ENCODE data around the gene ZNF189.
"Not testable (repeated sequence)": the region's sequence is repeated elsewhere in the genome, so short reads cannot be mapped to it uniquely, and the experiment has no call there.

The ZNF189 gene

DNA sequence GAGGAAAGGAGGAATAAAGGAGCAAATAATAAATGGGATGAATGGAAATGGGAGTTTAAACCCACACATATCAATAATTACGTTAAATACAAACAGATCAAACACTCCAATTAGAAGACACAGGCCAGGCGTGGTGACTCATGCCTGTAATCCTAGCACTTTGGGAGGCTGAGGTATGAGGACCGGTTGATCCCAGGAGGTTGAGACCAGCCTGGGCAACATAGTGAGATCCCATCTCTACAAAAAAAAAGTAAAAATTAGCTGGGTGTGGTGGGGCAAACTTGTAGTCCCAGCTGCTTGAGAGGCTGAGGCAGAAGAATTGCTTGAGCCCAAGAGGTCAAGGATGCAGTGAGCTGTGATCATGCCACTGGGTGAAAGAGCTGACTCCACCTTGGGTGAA is 17.5 kb upstream of the ZNF189 start:
- no peak for DNase-seq

GRCh38 chr9:101381833-101382342 is 16.8 kb upstream of the ZNF189 start:
- no peak for DNase-seq

DNA sequence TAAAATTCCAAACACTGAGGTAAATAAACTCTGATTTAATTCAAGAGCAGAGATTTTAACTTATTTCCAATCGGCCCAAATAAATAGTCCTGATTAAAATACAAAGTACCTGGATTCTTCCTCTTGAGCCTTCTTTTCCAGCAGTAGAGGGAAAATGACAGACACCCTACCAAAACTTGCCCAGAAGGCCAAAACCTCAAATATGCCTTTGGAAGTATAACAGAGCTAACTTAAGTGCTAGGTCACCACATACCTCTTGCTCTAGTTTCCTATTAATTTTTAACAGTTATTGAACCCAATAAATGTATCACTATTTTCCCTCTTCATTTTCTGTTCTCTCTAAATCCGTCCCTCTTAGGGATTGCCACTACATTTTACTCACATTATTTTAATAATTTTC is 15.3 kb upstream of the ZNF189 start:
- no peak for DNase-seq

DNA sequence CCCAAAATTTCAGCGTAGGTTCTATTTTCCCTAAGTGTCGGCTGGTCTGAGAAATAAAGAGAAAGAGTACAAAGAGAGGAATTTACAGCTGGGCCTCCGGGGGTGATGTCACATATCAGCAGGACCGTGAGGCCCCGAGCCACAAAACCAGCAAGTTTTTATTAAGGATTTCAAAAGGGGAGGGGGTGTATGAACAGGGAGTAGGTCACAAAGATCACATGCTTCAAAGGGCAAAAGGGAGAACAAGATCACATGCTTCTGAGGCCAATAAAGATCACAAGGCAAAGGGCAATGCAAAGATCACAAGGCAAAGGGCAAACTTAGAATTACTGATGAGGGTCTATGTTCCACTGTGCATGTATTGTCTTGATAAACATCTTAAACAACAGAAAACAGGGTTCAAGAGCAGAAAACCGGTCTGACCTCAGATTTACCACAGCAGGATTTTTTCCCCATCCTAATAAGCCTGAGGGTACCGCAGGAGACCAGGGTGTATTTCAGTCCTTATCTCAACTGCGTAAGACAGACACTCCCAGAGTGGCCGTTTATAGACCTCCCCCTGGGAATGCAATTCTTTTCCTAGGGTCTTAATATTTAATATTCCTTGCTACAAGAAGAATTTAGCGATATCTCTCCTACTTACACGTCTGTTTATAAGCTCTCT is 13.6 kb upstream of the ZNF189 start, which contains the start of gene BAAT:
Gene BAAT (minus strand): TSS at position 134 of the 664 bp plus-strand sequence. CDS start 13,602 bp downstream, outside the sequence.
- not testable (repeated sequence) for DNase-seq

DNA sequence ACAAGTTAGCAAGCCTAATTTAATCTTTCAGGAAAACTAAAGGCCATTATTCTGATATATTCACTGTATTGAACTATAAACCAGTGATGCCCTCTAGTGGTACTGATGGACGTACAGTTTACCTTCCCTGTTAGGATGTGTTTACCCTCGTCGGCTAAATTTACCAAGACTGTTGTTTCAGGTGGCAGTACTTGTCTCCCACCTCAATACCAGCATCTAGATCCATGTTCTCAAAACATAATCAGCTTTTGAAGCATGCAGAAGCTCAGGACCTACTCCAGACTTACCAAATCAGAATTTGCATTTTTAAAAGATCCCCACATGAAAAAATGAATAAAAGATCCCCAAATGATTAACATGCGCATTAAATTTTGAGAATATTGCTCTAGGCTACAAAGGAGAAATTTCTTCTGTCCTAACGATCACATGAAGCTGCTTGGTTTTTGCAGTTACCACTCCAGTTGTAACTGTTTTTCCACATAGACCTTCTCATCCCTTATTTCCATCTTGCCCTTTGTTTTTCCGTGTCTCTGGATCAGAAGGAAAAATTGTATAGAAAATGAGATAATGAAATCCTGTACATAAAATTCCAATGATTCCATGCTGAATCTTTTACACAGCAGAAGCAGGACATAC is 10.7 kb upstream of the ZNF189 start:
- no peak for DNase-seq

- DNase-seq: no peak
These were observed 10.1 kb upstream of the ZNF189 start for GRCh38 chr9:101388507-101388993.

- DNase-seq: no peak
These were observed 5.5 kb upstream of the ZNF189 start for GRCh38 chr9:101393135-101393534.

DNA sequence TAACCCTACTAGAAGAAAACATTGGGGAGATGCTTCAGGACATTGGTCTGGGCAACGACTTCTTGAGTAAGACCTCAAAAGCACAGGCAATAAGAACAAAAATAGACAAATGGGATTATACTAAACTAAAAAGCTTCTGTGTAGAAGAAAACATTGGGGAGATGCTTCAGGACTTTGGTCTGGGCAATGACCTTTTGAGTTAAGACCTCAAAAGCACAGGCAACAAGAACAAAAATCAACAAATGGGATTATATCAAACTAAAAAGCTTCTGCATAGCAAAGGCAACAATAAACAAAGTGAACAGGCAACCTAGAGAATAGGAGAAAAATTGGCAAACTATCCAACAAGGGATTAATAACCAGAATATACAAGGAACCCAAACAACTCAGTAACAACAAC is 4.0 kb upstream of the ZNF189 start:
- no peak for DNase-seq

DNA sequence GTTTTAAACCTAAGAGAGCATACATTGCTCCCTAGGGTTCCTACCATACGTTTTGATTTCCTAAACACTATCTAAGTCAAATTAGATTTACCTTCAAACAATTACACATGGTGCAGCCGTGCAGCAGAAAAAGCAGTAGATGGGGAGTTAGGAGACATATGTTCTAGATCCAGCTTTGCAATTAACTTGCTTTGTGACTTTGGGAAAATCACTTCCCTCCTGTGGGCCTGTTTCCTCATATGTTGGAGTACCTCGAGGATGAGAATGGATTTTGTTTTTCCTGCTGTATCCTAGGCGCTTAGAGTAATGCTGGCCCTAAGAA is 944 bp upstream of the ZNF189 start:
- DNase-seq: no peak

GRCh38 chr9:101398930-101399642 is 435 bp downstream of the ZNF189 start:
- DNase-seq: peak; percentile 21

GRCh38 chr9:101399643-101399970 is 956 bp downstream of the ZNF189 start:
- no peak for DNase-seq

DNA sequence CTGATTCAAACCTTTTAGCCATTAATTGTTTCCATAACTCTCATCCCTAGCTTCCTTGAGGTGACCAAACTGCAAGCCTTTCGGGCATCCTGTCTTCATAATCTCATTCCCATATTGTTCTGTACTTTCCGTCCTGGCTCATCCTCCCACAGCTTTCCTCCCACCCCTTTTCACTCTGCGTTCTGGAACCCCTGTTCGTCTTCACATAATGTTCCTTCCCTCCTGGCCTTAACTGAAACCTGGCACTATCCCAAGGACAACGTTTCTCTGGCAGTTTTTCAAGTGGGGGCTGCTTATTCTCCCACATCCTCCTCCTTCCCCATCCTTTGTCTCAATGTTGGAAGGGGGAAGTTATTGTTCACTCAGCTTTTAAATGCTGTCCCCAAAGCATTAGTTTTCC is 1.5 kb downstream of the ZNF189 start:
- DNase-seq: no peak

DNA sequence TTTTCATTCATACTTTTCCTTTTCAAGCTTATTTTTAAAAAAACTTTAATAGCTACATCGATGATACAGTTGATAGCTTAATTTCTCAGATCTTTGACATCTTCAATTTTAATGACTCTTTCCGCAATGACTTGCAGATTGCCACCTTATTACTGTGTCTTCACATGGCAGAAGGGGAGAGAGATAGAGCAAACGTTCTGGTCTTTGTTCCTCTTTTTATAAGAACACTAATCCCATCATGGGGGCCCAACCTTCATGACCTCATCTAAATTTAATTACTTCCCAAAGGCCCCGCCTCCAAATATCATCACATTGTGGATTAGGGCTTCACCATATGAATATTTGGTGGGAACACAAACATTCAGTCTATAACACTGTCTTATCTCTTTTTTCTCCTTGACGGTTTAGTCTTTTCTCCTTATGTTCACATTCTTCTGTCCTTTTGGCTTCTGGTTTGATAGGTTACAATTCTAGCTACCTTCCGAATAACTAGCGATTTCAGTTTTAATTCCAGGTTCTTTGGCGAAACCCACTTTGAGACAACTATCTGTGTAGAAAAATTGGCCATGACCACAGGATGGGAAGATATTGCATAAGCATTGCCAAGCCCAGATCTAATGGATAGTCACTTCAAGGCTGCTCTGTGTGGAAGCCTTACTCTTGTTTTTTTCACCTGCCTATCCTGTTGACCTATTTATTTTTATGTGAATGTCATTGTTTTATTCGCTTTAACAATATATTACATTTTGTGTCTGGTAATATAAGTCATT is 5.0 kb downstream of the ZNF189 start:
- no peak for DNase-seq

DNA sequence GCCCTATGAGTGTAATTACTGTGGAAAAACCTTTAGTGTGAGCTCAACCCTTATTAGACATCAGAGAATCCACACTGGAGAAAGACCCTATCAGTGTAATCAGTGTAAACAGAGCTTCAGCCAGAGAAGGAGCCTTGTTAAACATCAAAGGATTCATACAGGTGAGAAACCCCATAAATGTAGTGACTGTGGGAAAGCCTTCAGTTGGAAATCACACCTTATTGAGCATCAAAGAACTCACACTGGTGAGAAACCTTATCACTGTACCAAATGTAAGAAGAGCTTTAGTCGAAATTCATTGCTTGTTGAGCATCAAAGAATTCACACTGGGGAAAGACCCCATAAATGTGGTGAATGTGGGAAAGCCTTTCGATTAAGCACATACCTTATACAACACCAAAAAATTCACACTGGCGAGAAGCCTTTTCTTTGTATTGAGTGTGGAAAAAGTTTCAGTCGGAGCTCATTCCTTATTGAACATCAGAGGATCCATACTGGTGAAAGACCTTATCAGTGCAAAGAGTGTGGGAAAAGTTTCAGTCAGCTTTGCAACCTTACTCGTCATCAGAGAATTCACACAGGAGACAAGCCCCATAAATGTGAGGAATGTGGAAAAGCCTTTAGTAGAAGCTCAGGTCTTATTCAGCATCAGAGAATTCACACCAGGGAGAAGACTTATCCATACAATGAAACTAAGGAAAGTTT is 9.9 kb downstream of the ZNF189 start:
- DNase-seq: no peak

DNA sequence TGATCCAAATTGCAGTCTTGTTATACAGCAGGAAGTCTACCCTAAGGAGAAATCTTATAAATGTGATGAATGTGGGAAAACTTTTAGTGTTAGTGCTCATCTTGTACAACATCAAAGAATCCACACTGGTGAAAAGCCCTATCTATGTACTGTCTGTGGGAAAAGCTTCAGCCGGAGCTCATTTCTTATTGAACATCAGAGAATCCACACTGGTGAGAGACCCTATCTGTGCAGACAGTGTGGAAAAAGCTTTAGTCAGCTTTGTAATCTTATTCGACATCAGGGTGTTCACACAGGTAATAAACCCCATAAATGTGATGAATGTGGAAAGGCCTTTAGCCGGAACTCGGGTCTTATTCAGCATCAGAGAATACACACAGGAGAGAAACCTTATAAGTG is 10.4 kb downstream of the ZNF189 start:
- no peak for DNase-seq

- DNase-seq: no peak
These were observed 16.2 kb downstream of the ZNF189 start for GRCh38 chr9:101414839-101415238.

- DNase-seq: no peak
These were observed 16.9 kb downstream of the ZNF189 start for GRCh38 chr9:101415578-101415977.

DNA sequence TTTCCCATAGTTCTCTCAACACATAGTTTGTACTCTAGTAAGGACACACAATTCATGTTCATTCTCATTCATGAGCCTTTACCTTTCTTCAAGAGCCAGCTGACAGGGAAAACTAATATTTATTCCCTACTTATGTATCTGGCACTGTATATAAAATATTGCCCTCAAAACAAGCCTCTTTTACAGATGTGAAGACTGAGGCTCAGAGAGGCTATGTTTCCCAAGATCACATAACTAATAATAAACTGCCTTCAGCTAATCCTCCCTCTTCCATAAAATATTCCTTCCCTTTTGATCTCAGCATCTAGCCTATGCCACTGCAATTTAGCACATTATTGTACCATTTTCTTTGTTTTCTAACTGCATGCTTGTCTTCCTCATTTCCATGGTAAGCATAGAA is 18.7 kb downstream of the ZNF189 start:
- DNase-seq: no peak

- no peak for DNase-seq
These were observed 19.3 kb downstream of the ZNF189 start for GRCh38 chr9:101417977-101418376.

DNA sequence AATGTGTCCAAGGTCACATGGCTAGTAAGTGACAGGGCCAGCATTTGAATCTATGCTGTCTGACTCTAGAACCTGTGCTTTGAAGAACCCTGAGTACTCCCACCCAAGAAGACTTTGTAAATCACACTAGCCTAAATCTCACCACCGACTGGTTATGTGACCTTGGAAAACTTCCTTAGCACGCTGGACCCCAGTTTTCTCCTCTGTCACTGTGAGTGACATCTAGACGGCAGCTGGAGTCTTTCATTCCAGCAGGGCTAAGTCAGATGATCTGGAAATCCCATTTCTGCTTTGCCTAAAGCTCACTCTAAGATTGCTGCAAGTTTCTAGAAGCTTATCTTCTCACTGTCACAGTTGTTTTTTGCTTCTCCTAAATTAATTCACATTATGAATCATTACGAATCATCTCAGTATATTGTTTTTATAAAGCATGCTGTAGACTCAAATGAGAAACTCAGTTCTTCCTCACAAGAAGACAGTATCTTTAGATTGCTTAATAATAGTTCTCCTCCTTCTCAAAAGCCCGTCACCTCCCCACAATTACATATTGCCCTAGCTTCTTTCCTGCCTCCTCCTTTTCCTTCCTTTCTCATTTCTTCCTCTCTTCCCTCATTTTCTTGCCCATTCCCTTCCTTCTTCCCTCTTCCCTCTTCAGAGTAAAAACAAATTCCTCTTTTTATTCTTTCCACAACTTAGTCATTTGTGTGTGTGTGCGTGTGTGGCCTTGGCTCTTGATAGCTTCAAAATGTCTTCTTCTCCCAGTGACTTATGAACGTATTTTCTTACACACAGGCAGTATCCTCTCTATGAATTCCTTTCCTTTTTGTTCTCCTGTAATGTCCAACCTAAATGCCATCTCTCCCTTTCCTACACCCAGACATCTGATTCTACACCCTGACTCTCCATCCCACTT is 20.1 kb downstream of the ZNF189 start:
- DNase-seq: no peak

DNA sequence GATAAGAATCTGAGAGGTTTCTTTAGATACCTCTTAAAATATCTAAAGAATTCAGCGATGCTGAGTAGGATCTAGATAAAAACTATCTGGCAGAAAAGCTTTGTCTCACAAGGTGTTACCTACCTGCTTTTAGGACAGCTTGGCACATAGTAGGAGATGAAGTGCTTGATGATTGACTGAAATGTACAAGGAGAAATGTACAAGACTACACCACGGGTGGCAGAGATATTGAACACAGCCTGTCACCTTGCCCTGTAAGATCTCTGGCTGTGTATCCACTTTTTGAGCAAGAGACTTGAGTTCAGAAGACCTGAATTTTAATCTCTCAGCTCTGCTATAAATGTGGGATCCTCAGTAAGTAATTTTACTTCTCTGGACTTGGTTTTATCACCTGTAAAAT is 21.2 kb downstream of the ZNF189 start:
- no peak for DNase-seq

GRCh38 chr9:101421653-101422065 is 23.0 kb downstream of the ZNF189 start:
- no peak for DNase-seq
